GM20431 (cell line): ENCODE results near the gene PITPNC1.

Source experiments
- in situ Hi-C: fragments of 300-500 bp; cut with MseI, MboI; formaldehyde crosslinking; loops from one replicate; pipeline ENCODE4 v1.15.0; 2020; ENCODE audit warnings: low sequenced_read_pairs; ENCODE audit not compliant: unreplicated experiment

The PITPNC1 gene

DNA sequence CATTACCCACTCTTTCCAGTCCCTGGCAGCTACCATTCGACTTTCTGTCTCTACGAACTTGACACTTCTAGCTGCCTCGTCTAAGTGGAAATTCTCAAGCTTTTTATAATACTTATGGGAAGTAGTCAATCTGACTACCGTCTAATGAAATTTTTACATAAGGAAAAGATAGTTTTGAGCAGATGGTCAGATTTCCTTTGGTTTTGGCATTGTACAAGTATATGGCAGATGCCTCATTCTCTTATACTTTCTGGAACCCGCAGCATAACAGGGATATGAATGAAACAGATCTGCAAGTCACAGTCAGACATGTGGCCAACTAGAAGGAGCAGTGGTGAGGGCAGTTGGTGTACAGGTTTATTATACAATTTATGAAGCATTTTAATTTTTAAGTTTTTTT, 146.0 kb downstream of the PITPNC1 start:
- in situ Hi-C loops = no loop called here

DNA sequence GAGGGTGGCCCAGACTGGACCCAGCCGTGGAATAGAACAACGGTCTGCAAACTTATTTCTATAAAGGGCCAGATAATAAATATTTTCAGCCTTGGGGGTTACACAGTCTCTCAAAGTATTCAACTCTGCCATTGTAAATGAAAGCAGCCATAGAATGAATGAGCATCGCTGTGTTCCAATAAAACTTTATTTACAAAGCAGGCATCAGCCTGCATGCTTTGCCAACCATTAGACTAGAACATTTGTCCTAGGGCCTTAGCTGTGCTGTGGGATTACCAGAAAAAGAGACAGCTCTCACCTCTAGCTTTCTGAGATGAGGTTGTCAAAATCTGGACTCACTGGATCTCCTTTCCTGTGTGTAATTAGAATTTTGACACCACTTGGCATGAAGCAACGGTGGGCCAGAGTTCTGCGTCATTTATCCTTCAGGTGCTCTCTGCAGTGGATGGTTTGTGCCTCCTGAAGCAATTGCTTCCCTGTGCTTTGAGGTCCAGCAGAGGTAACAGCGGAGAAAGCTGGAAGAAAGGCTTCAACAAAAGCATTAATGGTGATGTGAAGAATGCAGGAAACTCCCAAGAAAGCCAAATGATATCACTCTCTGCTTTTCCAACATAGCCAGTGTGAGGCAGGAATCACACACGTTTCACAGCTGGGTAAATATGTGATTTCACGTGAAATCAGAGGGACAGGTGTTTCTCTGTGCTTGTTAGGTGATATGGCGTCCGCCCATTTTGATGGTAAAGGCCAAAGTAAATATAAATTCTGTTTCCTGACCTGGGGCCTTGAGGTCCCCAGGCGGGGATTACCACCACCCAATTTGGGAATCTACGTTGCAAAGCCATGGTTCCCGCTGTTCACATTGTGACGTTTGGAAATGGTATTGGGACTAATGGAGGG, 148.4 kb downstream of the PITPNC1 start:
- in situ Hi-C loops = no loop called here

DNA sequence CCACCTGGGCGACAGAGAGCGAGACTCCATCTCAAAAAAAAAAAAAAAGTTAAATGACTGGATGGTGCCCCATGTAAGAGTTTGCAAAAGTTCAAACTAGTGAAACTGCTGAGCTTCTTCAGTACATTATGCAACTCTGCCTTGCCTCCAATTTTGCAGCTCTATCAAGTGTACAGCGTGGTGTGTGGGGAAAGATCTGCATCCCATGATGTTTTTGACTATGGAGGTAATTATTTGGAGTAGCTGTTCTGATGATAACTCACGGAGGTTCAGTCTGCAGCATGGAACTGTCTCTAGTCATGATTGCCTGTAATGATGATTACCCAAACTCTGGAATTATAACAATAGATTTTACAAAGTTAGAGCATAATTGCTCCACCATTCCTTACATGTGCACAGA, 149.6 kb downstream of the PITPNC1 start:
- in situ Hi-C loops = no loop called here

DNA sequence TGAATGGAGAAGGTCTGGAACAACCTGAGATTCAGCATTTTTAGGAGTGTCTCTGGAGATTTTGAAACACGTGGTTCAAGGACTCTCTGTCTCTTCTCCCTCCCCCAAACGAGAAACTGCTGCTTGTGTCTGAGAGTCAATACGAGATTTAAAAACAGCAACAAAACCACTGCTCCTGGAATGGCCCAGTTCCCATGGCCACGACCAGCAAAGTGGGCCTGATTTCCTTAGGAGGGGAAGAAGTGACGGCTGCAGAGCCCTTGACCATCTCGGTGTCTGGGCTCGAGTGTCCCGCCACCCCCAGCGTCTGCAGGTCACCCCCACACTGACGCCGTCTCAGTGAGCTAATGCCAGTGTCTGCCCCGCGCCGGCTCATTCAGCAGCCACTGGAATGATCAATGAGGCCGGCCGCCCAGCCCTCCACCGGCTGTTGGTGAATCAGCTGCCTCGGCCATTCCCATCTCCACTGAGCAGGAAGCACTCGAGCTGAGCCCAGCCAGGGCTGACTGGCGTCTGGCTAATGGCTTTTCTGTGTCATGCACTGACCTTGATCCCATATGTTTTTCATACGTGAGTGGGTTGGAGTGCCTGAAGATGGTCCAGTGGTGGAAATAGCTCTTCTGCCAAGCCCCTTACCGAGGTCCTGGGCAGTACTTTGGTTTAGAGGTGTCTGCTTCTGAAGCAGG, 151.8 kb downstream of the PITPNC1 start:
- in situ Hi-C loops = no loop called here

DNA sequence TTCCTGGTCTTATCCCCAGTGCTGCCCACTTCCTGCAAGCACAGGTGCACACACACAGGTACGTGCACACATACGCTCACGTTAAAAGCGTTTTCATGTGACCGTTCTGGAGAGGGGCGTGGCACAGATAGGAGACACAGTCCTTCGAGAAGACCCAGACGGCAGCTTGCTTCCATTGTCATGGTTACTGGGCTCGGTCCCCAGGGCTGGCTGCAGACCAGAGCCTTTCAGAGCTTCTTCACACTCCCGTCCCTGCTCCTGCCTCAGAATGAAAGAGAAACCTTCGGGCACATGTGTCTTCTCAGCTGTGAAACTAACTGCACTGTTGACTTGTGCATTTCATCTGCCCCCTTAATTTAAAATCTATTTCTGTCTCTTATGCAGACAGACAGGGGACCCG, 154.2 kb downstream of the PITPNC1 start:
- in situ Hi-C loops = no loop called here

DNA sequence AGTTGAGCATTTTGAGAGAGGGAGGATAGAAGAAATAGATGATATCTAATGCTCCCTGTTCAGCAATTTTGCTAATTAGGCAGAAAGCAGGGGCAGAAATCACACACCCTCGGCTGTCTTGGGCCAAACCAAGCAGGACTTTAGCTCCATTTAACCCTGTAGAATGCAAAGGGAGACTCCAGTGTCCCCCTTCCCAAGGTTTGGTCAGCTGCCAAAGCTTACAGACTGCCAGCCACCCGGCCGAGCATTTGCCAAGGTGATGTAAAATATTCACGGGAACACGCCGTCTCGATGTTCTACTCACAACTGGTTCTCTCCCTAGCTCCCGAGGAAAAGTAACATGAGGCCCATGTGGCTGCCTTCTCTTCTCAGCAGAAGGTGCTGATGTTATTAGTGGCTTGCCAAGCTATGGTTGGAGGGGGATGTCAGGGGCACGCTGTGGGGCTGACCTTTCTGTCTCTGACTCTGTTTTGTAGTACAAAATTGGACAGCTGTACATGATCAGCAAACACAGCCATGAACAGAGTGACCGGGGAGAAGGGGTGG, 155.3 kb downstream of the PITPNC1 start:
- in situ Hi-C loops = no loop called here

DNA sequence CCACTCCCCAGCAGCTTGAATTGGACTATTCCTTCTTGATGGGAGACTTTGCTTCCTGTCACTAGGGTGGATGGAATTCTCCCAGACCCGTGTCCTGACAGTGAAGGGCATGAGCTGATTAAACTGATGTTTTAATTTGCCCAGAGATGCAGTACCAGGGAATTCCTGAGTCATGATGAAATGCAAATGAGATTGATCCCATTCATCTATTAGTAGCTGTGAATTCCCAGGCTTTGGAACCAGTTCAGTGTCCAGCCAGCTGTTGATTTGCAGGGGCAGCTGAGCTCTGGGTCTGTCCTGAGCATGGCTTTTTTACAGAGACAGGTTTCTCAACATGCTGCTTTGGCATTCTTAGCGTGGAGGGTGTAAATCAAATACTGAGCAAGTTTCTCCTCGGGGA, 157.9 kb downstream of the PITPNC1 start:
- in situ Hi-C loops = no loop called here

DNA sequence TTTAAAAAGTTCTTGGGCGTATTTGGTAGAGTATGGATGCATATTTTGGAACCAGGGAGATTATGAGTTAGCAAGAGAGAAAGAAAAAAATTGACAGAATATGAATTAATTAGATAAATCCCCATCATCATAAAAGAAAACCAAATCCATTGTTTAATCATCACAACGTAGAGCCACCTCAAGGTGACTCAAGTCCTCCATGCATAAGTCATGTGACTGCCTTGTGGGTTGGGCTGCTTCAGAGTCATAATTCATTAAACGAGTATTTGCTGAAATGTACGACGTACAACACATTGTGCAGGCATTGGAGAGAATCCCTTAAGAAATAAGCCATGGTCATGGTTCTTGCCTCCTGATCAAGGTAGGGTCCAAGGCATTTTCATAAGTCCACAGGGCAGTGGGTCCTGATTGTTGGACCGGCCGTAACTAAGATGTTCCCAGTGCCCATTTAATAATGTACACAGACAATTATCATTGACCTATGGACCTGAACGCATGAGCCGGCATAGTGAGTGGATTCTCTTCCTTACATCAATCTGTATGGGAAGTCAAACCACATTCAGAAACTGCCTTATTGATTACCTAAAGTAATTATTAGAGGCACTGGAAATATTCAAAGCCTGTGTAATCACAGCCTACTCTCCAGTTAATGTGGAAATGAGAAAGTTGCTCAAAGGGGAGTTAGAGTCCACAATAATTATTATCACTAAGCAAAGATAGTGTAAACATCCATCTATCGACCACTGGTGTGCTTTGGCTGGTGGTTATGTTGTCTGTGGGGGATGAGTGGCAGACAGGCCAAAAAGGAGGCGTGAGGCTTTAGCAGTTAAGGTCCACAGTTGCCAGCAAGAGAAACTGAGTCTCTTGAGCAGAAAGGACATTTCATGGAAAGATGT, 165.4 kb downstream of the PITPNC1 start:
- in situ Hi-C loops = no loop called here

DNA sequence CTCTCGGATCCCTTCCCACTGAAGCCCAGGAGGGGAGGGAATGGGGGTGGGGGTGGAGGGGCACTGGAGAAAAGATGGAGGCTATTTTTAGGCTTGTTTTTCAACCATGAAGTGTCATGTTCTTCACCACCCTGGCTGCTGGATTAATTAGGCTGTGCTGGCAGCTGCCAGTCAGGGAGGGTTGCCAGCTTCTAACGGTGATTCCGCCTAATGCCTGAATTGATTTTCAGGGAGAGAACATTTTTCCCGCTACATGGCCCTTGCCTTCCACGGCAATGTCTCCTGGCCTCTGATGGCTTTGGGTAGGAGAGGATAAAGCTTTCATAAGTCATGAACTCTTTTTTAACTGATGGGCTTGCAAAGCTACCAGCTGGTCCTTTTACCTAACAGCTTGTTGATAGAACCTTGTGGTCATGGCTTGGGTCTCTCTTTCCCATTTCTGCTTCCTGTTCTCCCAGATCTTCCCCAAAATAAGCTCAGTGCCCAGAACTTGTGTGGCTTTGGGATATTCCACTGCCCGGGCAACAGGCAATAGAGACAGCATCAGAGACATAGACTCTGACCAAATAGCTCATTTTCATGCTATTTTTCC, 167.4 kb downstream of the PITPNC1 start:
- in situ Hi-C loops = no loop called here

DNA sequence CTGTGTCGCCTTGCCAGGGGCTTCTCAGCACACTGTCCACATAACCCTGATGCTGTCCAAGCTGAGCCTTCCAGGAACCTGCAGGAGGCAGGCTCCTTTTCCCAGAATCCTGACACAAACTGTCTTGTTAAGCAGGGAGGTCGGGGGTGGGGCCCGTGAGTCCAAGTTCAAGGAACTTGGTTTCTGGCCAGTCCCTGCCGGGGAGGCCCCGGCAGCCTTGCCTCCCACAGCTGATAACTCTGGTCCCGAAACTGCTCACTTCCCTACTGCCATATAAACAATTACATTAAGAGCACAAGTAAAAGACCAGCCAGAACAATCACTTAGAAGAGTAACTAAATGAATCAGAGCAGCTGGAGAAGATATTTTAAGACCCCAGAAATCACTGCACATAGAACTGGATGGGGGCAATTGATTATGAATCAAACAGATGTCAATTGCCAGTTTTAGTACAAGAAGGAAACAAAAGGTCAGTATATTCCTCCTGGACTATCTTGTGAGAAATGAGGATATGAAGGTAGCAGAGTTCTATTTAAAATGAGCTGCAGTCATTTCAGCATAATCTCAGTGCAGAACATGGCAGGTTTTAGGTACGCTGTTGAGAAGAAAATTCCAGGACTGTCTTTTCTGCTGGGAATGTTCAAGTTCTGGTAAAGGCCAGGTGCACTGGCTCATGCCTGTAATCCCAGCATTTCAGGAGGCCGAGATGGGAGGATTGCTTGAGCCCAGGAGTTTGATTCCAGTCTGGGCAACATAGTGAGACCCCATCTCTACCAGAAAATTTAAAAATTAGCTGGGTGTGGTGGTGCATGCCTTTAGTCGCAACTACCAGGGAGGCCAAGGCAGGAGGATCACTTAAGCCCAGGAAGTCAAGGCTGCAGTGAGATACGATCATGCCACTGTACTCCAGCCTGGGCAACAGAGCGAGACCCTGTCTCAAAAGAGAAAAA, 169.8 kb downstream of the PITPNC1 start:
- in situ Hi-C loops = no loop called here

DNA sequence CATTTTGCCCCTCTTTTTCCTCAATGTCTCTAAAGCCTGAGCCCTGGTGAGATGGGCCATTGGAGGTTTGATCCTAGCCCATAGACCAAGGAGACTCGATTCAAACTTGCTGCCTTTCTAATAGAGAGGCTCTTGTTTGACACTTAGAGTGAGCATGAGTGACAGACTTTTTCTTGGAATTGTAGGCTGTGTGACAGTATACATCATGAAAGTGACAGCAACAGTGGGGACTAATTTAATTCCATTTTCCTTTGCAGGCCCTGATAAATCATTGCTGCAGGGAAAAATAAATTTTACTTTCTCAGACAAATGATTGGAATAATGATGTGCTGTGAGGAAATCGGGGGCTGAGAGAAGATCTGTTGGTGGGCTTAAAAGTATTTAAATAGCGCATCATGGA, 171.6 kb downstream of the PITPNC1 start:
- in situ Hi-C loops = no loop called here

DNA sequence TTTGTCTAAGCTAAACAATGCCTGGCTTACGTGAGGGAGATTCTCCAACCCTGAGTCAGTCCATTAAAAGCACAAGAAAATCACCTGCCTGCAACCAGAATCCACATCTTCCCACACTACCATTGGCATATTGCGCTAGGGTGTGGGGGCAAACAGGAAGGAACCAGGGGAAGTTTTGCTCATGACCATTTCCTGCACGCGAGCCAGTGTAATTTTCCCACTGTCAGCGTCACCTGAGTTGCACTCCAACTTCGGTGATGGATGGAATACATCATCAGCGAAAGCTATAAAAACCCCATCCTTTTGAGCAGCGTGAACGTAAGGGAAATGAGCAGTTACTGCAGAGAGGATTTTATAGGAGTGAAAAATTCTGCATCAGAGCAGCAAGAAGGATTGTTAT, 172.7 kb downstream of the PITPNC1 start:
- in situ Hi-C loops = no loop called here

DNA sequence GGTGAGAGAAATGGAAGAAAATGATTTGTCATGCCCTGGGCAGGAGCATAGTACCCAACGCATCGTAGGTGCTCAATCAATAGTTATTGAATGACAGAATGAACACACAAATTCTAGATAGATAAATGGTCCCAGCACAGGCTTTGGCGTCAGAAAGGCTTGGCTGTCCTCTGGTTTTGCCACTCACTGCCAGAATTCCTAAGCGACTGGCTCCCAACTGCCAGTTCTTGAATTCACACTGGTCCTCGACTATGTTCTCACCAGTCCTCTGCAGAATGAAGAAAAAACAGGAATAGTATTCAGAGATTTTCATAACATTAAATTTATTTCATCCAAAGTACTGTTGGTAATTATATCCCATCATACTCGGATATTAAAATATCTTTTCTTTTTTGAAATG, 177.6 kb downstream of the PITPNC1 start:
- in situ Hi-C loops = no loop called here

DNA sequence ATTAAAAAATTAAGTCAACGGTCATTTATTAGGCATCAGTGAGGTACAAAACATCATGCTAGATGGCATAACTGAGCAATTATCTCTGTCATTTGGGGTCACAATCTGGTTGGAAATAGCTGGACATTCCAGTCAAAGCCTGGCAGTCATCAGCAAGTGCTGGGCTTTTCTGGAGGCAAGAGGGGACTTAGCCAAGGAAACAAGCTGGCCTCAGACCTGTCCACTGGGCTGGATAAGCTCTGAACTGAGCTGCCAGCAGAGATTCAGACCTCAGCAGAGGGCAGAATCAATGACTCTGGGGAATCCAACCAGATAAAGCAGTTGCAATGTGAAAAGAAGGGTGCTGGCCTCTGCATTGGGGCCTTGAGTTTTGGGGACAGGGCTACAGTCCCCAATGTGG, 178.8 kb downstream of the PITPNC1 start:
- in situ Hi-C loops = no loop called here

DNA sequence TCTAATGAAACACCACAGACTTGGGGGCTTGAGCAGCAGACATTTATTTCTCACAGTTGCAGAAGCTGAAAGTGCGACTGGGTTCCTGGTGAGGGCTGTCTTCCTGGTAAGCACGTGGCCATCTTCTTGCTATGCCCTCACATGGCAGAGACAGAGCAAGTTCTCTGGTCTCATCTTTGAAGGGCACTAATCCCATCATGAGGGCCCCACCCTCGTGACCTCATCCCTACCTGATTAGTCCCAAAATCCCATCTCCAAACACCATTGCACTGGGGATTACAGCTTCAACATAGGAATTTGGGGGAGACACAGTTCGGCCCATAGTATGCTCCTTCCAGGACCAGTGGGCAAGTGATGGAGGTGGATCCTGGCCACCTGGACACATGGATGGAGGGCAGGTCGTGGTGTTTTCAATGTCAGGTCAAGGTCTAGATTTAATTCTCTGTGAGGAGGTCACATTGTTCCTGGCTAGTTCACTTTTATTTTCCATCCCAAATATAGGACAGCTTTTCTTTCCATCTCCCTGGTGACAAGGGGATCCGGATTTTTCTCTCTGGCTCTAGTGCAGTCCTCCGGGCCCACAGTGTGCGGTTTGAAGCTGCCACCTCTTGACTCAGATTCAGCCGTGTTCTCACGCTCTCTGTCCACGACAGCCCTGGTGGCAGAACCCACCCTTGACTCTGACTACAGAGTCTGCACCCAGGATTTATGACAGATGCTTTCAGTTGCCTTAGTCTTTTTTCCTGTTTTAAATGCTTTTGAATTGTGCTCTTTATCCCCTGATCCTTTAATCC, 180.2 kb downstream of the PITPNC1 start:
- in situ Hi-C loops = no loop called here

DNA sequence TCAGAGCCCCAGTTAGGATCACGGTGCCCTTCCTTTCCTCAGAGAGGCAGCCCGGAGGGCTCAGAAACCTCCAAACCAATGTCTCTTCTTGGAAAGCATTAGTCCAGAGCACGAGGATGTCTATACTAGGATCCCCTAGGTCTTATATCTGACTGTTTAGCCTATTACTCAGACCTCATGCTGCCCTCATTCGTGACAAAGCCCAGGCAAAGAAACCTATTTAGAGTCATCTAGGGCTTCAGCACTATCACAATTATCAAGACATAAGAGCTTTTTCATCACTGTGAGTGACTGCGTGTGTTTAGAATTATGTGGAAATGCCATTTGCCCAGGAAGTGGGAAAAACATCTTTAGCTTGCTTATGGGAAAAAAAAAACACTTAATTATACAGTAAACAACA, 180.8 kb downstream of the PITPNC1 start:
- in situ Hi-C loops = no loop called here

DNA sequence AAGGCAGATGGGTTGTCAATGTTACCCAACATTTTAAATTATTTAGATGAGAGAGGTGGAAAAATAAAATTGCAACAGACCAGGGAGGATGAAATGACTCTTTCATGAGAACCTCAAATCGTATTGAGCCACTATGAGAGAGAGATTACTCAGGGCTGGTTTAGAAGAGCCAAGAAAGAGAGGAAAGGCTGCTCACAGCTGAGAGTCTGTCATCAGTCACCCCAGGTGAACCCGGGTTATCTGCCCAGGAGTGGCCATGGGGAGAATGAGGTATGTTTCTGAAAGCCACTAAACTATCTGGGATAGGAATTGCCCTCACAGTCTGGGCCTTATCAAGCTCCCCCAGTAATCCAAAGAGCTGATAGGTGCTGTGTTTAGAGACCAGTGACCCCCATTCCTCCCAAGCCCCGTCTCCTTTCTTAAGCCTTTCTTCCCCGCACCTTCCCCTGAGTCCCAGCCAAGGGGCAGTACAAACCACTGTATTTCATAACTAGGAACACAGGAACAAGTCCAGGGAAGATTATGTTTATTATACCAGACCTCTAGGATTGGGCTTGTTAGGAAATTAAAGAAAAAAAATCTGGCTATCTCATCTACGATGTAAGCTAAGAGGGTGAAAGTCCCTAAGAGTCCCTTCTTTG, 181.8 kb downstream of the PITPNC1 start:
- in situ Hi-C loops = no loop called here
